Astrocyte of the cerebellum (primary cell): ENCODE measurements around the gene ITGA8.

Experiments used
- DNase-seq: peaks from one replicate; pipeline ENCODE4 v3.0.0-alpha.2; 2011; ENCODE audit warnings: low read depth
- H3K4me3 ChIP-seq: 2 replicates; pipeline ENCODE4 v1.5.1; 2011; ENCODE audit warnings: mild to moderate bottlenecking, low read depth, low read length, moderate library complexity
- CTCF ChIP-seq: IDR thresholded peaks from 2 replicates; pipeline ENCODE4 v1.5.1; 2012; ENCODE audit warnings: low read length, low read depth, moderate library complexity, mild to moderate bottlenecking; ENCODE audit errors: missing control alignments
- in situ Hi-C: cut with HindIII; loops from 2 replicates; pipeline ENCODE4 v1.10.0; 2017; ENCODE audit warnings: low sequenced_read_pairs

Gene ITGA8

DNA sequence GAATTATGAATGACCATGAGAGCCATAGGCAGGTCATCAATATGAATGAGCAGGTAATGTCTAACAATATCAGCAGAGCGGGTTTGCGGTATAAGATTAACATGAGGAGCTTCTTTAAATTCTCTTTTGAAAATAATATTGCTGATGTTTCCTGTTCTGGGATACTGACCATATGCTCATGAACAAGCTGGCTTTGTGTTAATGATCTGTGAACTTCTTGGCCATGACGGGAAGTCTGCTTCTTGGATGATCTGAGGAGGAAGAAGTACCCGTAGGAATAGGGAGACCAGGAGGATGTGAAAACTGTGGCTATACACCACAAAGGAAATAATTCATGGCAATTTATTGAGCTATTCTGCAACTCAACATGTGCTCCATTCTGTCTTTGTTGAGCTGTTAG, 38.6 kb downstream of the ITGA8 start:
- in situ Hi-C loops = no loop called here
- no peak overlapping the region for H3K4me3 ChIP-seq

DNA sequence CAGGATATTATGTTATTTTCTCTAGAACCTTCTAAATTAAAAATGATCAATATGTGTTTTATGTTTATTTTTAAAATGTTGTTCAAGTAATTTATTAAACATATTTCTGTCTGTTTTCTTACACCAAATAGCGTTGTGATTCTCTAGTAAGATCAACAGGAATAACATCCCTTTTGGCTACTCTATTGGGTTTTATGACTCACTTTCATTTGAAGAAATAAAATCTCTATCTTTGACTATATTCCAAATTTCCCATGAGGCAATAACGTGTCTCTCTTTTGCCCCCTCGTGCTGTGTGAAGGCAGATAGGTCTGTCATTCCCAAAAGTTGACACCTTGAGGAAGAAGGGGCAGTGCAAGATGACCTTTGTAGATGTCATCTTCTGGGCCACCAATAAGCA, 40.9 kb downstream of the ITGA8 start:
- no peak for TF ChIP-seq CTCF
- no peak for DNase-seq

More for the DNA sequence above, 38.6 kb downstream of the ITGA8 start:
- no peak for TF ChIP-seq CTCF
- DNase-seq = no peak

DNA sequence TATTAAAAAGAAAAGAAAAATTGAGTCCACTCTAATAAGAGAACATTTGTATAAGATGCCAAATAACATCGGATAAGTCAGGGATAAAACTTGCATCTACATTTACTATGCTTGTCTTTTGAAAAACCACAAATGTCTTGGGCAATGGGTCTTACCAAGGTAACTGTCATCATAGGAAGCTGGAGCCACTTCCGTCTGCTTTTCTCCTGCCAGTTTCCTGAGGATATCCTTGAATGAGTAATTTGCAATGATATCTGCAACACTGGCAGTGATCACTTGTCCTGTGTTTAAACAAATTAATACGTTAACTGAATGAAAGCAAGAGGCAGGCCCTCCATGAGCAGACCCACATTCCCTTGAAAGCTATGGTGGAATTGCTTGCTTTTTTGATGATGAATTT, 47.3 kb downstream of the ITGA8 start:
- TF ChIP-seq CTCF = no peak
- no peak for DNase-seq
- in situ Hi-C loops = no loop called here
- no peak overlapping the region for H3K4me3 ChIP-seq

More for the DNA sequence above, 40.9 kb downstream of the ITGA8 start:
- in situ Hi-C loops = no loop called here
- H3K4me3 ChIP-seq = no peak overlapping the region

- no peak overlapping the region for H3K4me3 ChIP-seq
- DNase-seq = no peak
- in situ Hi-C loops = no loop called here
- no peak for TF ChIP-seq CTCF
Observed at GRCh38 chr10:15670880-15671279, 48.8 kb downstream of the ITGA8 start.

DNA sequence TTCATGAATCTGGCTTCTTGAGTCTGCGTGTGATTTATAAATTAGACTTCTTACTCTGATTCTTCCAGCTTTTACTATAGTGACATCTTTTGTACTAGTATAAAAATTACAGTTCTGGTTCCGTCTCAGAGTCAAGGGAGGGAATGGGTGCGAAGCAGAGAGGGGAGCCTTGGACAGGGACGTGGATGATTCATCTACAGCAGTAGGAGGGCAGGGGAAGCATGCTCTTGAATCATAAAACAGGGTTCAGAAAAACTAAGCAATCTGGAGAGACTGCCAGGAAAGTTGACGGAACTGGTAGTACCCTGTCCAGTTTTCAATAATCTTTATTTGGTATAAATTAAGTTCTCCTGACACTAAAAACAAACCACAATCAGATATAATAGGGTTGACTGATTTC, 58.1 kb downstream of the ITGA8 start:
- DNase-seq = no peak
- in situ Hi-C loops = no loop called here
- TF ChIP-seq CTCF = no peak
- H3K4me3 ChIP-seq = no peak overlapping the region

DNA sequence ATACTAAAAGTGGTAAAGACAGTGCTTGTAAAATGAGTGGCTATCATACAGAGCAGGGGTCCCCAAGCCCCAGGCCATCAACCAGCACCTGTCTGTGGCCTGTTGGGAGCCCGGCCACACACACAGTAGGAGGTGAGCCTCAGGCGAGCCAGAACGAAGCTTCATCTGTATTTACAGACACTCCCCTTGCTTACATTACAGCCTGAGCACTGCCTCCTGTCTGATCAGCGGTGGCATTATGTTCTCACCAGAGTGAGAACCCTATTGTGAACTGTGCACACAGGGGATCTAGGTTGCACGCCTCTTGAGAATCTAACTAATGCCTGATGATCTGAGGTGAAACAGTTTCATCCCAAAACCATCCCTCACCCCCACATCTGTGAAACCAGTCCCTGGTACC, 58.7 kb downstream of the ITGA8 start:
- no peak for DNase-seq
- TF ChIP-seq CTCF = no peak
- in situ Hi-C loops = no loop called here
- no peak overlapping the region for H3K4me3 ChIP-seq
